ENCODE measurements around the gene SFRP2. TPM values are rescaled to one million over a fixed set of nuclear protein-coding genes. Genes with fewer than 3 reads are reported as not detected.

SFRP2 gene
- total RNA-seq, 1 donor from 2014 or later = 1.3 TPM

GRCh38 chr4:153776601-153777000 lies 12.3 kb downstream of the SFRP2 start:
- TF ChIP-seq CTCF (IDR thresholded peaks at IDR 0.05; ENCODE audit: unreplicated experiment) = no peak
- DNase-seq (ENCODE audit: low spot score, unreplicated experiment) = no peak
- Mint-ChIP-seq H3K27me3 (peaks cover 5% of the 10 kb centered on the region), H3K36me3 (ENCODE audit: insufficient read depth) (peaks cover 1% of the 10 kb centered on the region), H3K27ac (no peak overlapping the region), H3K4me3 (ENCODE audit: low read depth) (no peak overlapping the region), H3K9me3 (ENCODE audit: low read depth) (peaks cover 3% of the 10 kb centered on the region), H3K4me1 (ENCODE audit: low read depth) (no peaks in the 10 kb centered on the region)

GRCh38 chr4:153773236-153773690 lies 15.6 kb downstream of the SFRP2 start:
- DNase-seq (ENCODE audit: low spot score, unreplicated experiment) = no peak
- TF ChIP-seq CTCF (IDR thresholded peaks at IDR 0.05; ENCODE audit: unreplicated experiment) = no peak

GRCh38 chr4:153771046-153771445 lies 17.8 kb downstream of the SFRP2 start:
- DNase-seq (ENCODE audit: low spot score, unreplicated experiment) = no peak
- H3K27ac Mint-ChIP-seq = no peak overlapping the region
- peaks cover 1% of the 10 kb centered on the region for H3K36me3 Mint-ChIP-seq (ENCODE audit: insufficient read depth)
- peaks cover 8% of the 10 kb centered on the region for H3K4me1 Mint-ChIP-seq (ENCODE audit: low read depth)
- H3K4me3 Mint-ChIP-seq (ENCODE audit: low read depth) = no peak overlapping the region
- no peak for TF ChIP-seq CTCF (IDR thresholded peaks at IDR 0.05; ENCODE audit: unreplicated experiment)
- peaks cover 11% of the 10 kb centered on the region for H3K9me3 Mint-ChIP-seq (ENCODE audit: low read depth)
- H3K27me3 Mint-ChIP-seq = peaks cover 5% of the 10 kb centered on the region

More at GRCh38 chr4:153773236-153773690, 15.6 kb downstream of the SFRP2 start:
- Mint-ChIP-seq H3K4me1 (ENCODE audit: low read depth) (peaks cover 7% of the 10 kb centered on the region), H3K36me3 (ENCODE audit: insufficient read depth) (peaks cover 1% of the 10 kb centered on the region), H3K27ac (no peak overlapping the region), H3K27me3 (peaks cover 5% of the 10 kb centered on the region), H3K4me3 (ENCODE audit: low read depth) (no peak overlapping the region), H3K9me3 (ENCODE audit: low read depth) (peaks cover 11% of the 10 kb centered on the region)

- DNase-seq (ENCODE audit: low spot score, unreplicated experiment) = no peak
- Mint-ChIP-seq H3K27ac (no peak overlapping the region), H3K4me3 (ENCODE audit: low read depth) (no peak overlapping the region), H3K36me3 (ENCODE audit: insufficient read depth) (peaks cover 1% of the 10 kb centered on the region), H3K27me3 (peaks cover 15% of the 10 kb centered on the region), H3K9me3 (ENCODE audit: low read depth) (peaks cover 10% of the 10 kb centered on the region), H3K4me1 (ENCODE audit: low read depth) (peaks cover 14% of the 10 kb centered on the region)
- TF ChIP-seq CTCF (IDR thresholded peaks at IDR 0.05; ENCODE audit: unreplicated experiment) = no peak
Measured at GRCh38 chr4:153766758-153767157, 22.1 kb downstream of the SFRP2 start.

- H3K27ac Mint-ChIP-seq = no peak overlapping the region
- no peak for DNase-seq (ENCODE audit: low spot score, unreplicated experiment)
- H3K4me3 Mint-ChIP-seq (ENCODE audit: low read depth) = no peak overlapping the region
- no peaks in the 10 kb centered on the region for H3K36me3 Mint-ChIP-seq (ENCODE audit: insufficient read depth)
- no peak for TF ChIP-seq CTCF (IDR thresholded peaks at IDR 0.05; ENCODE audit: unreplicated experiment)
- H3K27me3 Mint-ChIP-seq = peaks cover 23% of the 10 kb centered on the region
- H3K4me1 Mint-ChIP-seq (ENCODE audit: low read depth) = peaks cover 14% of the 10 kb centered on the region
- H3K9me3 Mint-ChIP-seq (ENCODE audit: low read depth) = peaks cover 5% of the 10 kb centered on the region
Measured at GRCh38 chr4:153765894-153766293, 23.0 kb downstream of the SFRP2 start.

All from progenitor cell of endocrine pancreas (in vitro differentiated cells).